Liver (tissue), 3 donors: Measurements from ENCODE around the gene FTO.

Experiments
- ATF3 ChIP-seq: IDR thresholded peaks from 2 replicates; pipeline ENCODE4 v1.6.1; 2016; ENCODE audit warnings: antibody characterized with exemption
- CTCF ChIP-seq: fragments of 150-350 bp; IDR thresholded peaks from 2 replicates; pipeline ENCODE4 v1.5.1; 2017; ENCODE audit warnings: improper control_type of control experiment, low read depth, low read length; ENCODE audit not compliant: missing input control
- GABPA ChIP-seq, 2 donors: IDR thresholded peaks in 1 of 2; conservative IDR thresholded peaks in 1 of 2; 2 replicates each; pipeline ENCODE4 v1.6.1; 2016; ENCODE audit warnings: antibody characterized with exemption in 2 of 2, mild to moderate bottlenecking in 1 of 2, moderate library complexity in 1 of 2
- JUND ChIP-seq, 2 donors: IDR thresholded peaks; 2 replicates each; pipeline ENCODE4 v1.6.1; 2016; ENCODE audit warnings: antibody characterized with exemption in 2 of 2
- MAX ChIP-seq: IDR thresholded peaks from 2 replicates; pipeline ENCODE4 v1.6.1; 2016; ENCODE audit warnings: antibody characterized with exemption
- RAD21 ChIP-seq, 2 donors: IDR thresholded peaks; 2 replicates each; pipeline ENCODE4 v1.6.1; 2016; ENCODE audit warnings: antibody characterized with exemption in 2 of 2, mild to moderate bottlenecking in 2 of 2
- REST ChIP-seq: IDR thresholded peaks from 2 replicates; pipeline ENCODE4 v1.6.1; 2016; ENCODE audit warnings: antibody characterized with exemption, mild to moderate bottlenecking
- SP1 ChIP-seq: IDR thresholded peaks from 2 replicates; pipeline ENCODE4 v1.6.1; 2018; ENCODE audit warnings: antibody characterized with exemption, mild to moderate bottlenecking
- YY1 ChIP-seq: IDR thresholded peaks from 2 replicates; pipeline ENCODE4 v1.6.1; 2016; ENCODE audit warnings: antibody characterized with exemption, mild to moderate bottlenecking
- ZBTB33 ChIP-seq: IDR thresholded peaks from 2 replicates; pipeline ENCODE4 v1.6.1; 2016; ENCODE audit warnings: antibody characterized with exemption
- donor health status: healthy.
- donor health status: healthy.

- TF ChIP-seq CTCF (no peak), JUND (IDR thresholded peaks at IDR 0.05) (no peak), RAD21 (IDR thresholded peaks at IDR 0.05) (no peak), MAX (no peak), REST (no peak), GABPA (IDR thresholded peaks at IDR 0.05 in 1 of 2, conservative IDR thresholded peaks at IDR 0.05 in 1 of 2) (no peak), YY1 (no peak), ZBTB33 (no peak), SP1 (no peak), ATF3 (no peak)
These were observed 495.7 kb downstream of the FTO start for GRCh38 chr16:54199487-54200160.
